Measurements from ENCODE around the gene PRRX2.
A peak's percentile ranks its signal among the peaks of the same experiment; 100 is the strongest.

The PRRX2 gene

GRCh38 chr9:129637102-129637501 lies 28.3 kb upstream of the PRRX2 start:
- no peak for DNase-seq

GRCh38 chr9:129637673-129638439 lies 27.6 kb upstream of the PRRX2 start:
- DNase-seq: no peak

DNA sequence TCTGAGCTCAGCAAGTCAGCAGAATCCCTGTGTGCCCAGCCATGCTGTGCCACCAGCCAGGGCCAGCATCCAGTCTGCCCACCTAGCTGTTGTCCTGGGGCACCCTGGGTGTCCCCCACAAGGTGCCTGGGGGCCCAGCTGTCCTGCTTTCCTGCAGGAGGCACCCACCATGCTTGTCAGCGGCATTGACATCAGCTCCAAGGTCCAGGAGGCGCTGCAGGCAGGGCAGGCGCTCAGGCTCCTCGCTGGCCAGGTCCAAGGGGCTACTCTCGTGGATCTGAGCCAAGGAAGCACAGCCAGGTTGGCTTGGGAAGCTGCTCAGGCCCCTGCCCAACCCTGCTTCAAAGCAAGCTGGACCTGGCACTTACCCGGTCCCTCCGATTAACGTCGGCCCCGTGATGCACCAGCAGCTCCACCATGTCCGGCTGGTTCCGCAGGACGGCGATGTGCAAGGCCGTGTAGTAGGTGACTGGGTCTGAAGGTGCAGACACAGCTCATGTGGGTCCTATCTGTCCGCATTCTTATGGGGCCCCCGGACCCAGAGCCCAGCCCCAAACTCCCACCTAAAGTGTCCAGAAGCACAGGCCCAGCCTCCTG lies 26.3 kb upstream of the PRRX2 start:
- DNase-seq: no peak

DNA sequence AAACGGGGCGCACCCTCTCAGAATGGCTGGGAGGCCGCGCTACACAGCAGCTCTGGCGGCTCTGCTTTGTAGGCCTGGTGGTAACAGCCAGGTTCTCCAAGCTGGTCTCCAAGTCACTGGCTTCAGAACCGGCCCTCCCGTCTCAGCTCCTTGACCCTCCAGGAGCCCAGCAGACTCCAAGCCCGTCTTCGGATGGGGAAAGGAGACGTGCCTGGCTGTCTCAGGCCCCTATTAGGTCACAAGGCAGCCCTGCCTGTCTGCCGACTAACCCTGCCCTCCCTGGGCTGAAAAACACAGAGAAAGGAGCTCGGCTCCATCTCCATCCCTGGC lies 25.7 kb upstream of the PRRX2 start:
- DNase-seq: no peak

- DNase-seq: no peak
Measured at GRCh38 chr9:129640086-129640870, 25.2 kb upstream of the PRRX2 start.

GRCh38 chr9:129640871-129641749 lies 24.3 kb upstream of the PRRX2 start:
- DNase-seq: no peak

DNA sequence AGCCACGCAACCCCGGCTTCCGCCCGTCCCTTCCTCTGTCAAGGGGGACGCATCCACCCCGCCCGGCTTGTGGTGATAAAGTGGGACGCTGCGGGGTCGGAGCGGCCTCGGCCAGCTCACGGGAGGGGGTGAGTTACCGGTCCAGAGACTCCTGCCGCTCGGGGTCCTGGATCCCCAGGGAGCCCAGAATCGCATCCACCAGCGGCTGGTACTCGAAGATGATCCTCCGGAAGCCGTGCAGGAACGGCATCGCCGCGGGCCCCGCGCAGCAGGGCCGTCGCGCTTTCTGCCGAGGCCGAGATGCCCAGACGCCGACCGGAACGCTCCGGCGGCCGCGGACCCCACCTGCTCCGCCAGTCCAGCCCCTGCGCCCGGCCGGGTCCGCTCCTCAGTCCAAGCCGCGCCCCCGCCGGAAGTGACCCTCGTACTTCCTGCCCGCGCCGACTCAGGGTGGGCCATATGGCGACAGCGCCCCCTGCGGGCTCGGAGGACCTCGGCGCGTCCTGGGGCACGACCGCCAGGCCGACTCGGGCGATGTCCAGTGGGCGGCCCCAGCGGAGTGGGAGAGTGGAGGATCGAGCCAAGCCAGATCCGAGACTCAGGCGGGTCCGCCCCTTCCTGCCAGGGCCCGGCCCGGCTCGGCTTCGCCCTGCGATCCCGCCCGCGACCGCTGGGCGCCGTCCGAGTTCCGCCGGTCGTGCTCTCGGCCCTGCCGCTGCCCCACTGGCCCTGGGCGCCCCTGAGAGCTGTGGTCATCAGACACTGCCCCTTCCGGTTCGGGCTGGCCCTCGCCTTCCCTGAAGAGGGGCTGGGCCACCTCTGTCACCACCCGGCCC lies 23.5 kb upstream of the PRRX2 start, which contains the start of gene ASB6:
Gene ASB6, minus strand, starts transcription at position 402 of the 836 bp plus-strand sequence. Its CDS starts 152 bp downstream, at position 250.
- peak; percentile 98 for DNase-seq

DNA sequence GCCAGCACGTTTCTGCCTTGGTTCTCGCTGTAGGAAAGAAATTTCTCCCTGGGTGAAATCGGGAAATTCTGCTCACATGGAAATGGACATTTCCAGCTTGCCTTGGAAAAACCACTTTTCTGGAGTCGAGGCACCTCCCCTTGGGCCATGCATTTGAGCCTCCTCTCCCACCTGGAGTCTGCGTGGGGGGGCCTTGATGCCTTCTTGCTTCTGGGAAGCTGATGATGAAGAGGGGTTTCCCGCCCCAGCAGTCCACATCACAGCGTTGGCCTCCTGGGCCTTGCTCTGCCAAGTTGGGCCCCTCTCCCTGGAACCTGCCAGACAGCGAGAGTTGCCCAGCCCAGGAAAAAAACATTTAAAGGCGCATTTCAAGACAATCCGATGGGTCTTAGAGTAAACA lies 21.7 kb upstream of the PRRX2 start:
- no peak for DNase-seq

DNA sequence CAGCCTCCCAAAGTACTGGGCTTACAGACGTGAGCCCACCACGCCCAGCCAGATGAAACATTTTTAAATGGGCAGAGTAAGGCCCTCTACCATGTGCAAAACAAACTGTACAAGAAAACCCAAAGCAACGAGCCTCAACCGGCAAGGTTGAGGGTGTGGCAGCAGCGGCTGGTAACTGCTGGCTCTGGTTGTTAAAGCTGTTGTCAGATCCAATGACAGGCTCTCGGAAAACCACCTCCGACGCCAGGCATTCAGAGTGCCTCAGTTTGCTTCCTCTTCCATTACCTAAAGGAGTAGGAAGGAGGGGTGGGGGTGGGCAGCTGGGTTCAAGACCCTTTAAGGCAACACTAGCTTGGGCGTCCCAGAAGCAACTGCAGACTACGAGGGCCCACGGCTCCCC lies 21.1 kb upstream of the PRRX2 start:
- DNase-seq: no peak

- DNase-seq: no peak
Measured at GRCh38 chr9:129644902-129645301, 20.5 kb upstream of the PRRX2 start.

GRCh38 chr9:129646252-129646651 lies 19.2 kb upstream of the PRRX2 start:
- no peak for DNase-seq

GRCh38 chr9:129646654-129647053 lies 18.8 kb upstream of the PRRX2 start:
- no peak for DNase-seq

- DNase-seq: no peak
Measured at GRCh38 chr9:129647635-129648034, 17.8 kb upstream of the PRRX2 start.

DNA sequence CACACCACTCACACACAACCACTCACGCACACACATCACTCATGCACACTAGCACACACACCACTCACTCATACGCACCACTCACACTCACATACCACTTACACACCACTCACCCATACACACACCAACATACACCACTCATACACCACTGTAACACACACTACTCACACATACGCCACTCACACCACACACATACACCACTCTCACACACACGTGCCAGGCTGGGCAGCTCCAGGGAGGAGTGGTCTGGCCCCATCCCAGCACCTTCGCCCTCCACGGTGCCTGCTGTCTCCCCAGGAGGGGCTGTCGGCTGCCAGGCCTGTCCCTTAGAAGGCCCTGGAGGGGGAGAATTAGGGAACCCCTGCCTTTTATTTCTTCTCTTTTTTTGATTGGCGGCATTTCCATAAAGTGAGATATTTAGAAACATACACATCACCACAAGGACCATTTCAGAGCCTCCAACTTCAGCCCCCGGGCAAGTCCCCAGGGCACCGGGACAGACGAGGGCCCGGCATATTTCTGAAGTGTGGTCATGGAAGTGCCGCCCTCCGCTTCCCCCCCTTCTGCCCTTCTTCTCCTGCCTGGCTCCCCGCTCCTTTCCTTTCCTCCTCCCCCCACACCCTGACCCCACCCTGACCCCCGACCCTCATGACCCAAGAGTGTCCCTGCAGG lies 17.2 kb upstream of the PRRX2 start:
- no peak for DNase-seq

GRCh38 chr9:129648764-129649115 lies 16.7 kb upstream of the PRRX2 start:
- no peak for DNase-seq

DNA sequence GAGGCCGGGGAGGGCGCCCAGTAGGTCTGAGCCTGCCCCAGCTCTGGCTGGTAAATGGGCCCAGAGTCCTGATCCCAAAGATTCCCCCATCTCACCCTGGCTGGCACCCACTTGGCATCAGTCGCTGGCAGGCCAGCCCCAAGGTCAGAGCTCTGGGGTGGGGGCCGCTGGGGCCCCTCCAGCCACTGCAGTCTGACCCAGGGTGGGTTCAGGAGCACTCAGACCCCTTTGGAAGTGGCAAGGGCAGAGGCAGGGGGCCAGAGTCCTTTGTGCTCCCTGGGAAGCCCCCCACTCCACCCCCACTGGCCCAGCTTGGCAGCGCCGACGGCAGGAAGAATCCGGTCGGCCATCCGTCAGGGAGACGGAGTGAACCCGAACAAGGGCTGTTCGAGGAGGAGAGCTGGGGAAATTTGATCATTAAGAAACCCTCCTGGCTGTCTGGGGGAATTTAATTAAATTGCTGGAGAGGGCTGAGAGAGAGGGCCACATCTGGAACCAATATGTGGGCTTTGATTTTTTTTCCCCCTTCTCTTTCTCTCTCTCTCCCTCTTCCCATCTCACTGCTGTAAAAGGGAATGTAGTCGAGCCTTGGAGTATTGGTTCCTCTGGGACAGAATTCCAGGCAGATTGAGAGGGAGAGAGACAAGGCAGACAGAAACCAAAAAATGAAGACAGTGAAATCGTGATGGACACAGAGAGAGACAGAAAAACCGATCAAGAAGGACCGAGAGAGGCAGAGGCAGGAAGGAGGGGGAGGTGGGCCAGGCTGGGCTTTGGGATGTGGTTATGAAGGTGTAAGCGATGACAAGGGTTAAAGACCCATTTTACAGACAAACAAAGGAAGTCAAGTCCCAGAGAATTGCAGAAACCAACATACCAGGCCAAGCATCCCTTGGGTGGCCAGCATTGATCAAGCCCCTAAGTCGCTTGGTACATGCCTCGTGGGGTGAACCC lies 15.4 kb upstream of the PRRX2 start:
- no peak for DNase-seq

DNA sequence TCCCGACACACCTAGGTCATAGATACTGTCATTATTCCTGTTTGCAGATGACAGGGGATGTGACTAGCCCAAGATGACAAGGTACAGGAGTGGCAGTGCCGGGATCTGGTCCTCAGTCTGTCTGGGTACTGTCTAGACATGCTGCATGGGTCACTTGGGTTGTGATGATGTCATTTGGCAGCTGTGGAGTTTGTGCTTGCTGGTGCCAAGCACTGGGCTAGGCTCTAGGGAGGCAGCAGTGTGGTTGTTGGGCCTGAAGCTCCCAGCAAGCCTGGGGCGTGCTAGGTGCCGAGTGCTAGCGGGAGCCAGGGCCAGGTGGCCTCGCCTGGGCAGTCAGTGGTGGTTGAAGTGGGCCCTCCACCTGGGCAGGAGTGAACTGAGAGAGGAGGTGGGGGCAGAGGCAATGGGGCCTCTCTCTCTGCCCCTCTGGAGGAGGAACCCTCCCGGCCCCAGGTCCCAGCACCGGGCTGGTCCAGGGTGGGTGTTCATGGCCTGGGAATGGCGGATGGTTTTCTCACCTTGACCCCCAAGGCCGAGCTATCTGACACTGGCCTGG lies 14.7 kb upstream of the PRRX2 start:
- no peak for DNase-seq

GRCh38 chr9:129653823-129654553 lies 11.5 kb upstream of the PRRX2 start:
- no peak for DNase-seq

DNA sequence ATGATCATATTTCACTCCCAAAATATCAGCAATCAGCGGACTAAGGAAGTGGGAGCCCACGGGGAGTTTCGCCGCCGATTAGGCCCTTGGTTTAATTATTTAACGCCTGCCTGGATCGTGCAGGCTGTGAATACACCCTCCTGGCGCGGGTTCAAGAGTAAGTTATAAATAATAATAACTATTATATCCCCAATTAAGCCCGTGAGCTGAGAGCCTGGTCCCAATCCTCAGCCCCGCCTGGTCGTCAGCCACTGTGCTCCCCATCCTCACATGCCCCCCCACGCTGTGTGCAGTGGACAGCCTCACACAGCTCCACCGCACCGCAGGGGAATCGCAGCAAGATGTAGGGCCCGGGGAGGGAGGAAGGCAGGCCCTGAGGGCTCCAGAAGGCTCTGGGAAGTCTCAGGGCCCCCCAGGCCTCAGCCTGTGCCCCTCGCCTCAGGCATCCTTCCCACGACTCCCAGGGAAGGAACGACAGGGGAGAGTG lies 10.8 kb upstream of the PRRX2 start:
- no peak for DNase-seq
